Body of pancreas (tissue), 4 donors: ENCODE measurements around the gene KLF7. TPM values are rescaled to one million over a fixed set of nuclear protein-coding genes. Genes with fewer than 3 reads are reported as not detected.

Source experiments
- ATAC-seq: fragments of 150-250 bp; one replicate; pipeline ENCODE4 v1.9.1; 2016
- DNase-seq, 4 donors: peaks; one replicate each; pipeline ENCODE4 v3.0.0-alpha.2; 2019
- H3K27ac ChIP-seq, 4 donors: fragments of 200-600 bp; sonication (generic); 1 replicate in 3 of 4; 2 replicates in 1 of 4; pipeline versions ENCODE4 v1.5.1 to v1.6.1; 2016 to 2019; ENCODE audit warnings: mild to moderate bottlenecking in 1 of 4, mixed read lengths in 1 of 4, moderate library complexity in 1 of 4
- H3K27me3 ChIP-seq, 2 donors: fragments of 200-600 bp; sonication (generic); one replicate each; pipeline ENCODE4 v1.6.0; 2016; ENCODE audit warnings: mild to moderate bottlenecking in 1 of 2
- H3K36me3 ChIP-seq, 2 donors: fragments of 200-600 bp; sonication (generic); replicated peaks in 1 of 2; 2 replicates each; pipeline ENCODE4 v1.5.1; 2016; ENCODE audit warnings: low read depth in 2 of 2; ENCODE audit not compliant: insufficient read depth in 1 of 2
- H3K4me1 ChIP-seq: fragments of 200-600 bp; sonication (generic); one replicate; pipeline ENCODE4 v1.6.0; 2016
- H3K4me3 ChIP-seq, 2 donors: fragments of 200-600 bp; sonication (generic); 1 replicate in 1 of 2; 2 replicates in 1 of 2; pipeline ENCODE4 v1.5.1; 2016 to 2019
- H3K9me3 ChIP-seq, 3 donors: fragments of 200-600 bp; sonication (generic); 1 replicate in 2 of 3; 2 replicates in 1 of 3; pipeline ENCODE4 v1.5.1; 2016
- POLR2A ChIP-seq, 3 donors: fragments of 450-650 bp; IDR thresholded peaks; one replicate each; pipeline ENCODE4 v1.6.1; 2016; ENCODE audit warnings: antibody characterized with exemption in 3 of 3, mild to moderate bottlenecking in 2 of 3
- WGBS, 2 donors: methylation state at CpG; one replicate each; pipeline ENCODE4 v1.1.5; 2017; 5-methylcytosine and 5-hydroxymethylcytosine counted together
- intact Hi-C: fragments of 100-400 bp; cut with DNase I; formaldehyde crosslinking; loops from one replicate; pipeline ENCODE4 v1.15.1; 2023
- total RNA-seq, 2 donors: library from RNA; depleted of rRNA; stranded (reverse); fragments of >200 nt; gene quantifications; one replicate each; pipeline ENCODE4 v1.1.0, GENCODE V29; 2016
- TF ChIP-seq, protein P1 (sequence below), 7 experiments: fragments of 450-650 bp in 4 of 7; fragments of 200-600 bp in 3 of 7; sonication (generic) in 3 of 7; IDR thresholded peaks; one replicate each; pipeline ENCODE4 v1.5.1; 2016 to 2019; ENCODE audit warnings: antibody characterized with exemption in 7 of 7

The KLF7 gene
- total RNA-seq, 2 donors from 2014 or later = 4.6 to 9.3 TPM

GRCh38 chr2:207136874-207137273, 28.9 kb downstream of the KLF7 start:
- ATAC-seq = no peak
- 88 to 100% methylated on average over 2 of the region's 2 CpGs for WGBS, 2 donors
- Histone ChIP-seq H3K36me3 (no peaks in the 10 kb centered on the region), H3K27me3 (no peaks in the 10 kb centered on the region), H3K27ac (no peak overlapping the region), H3K4me3 (no peak overlapping the region), H3K9me3 (no peaks in the 10 kb centered on the region), H3K4me1 (no peaks in the 10 kb centered on the region)
- intact Hi-C loops = no loop called here
- DNase-seq = no peak
- no peak for TF ChIP-seq POLR2A (IDR thresholded peaks at IDR 0.05)
- TF ChIP-seq, protein P1, sequence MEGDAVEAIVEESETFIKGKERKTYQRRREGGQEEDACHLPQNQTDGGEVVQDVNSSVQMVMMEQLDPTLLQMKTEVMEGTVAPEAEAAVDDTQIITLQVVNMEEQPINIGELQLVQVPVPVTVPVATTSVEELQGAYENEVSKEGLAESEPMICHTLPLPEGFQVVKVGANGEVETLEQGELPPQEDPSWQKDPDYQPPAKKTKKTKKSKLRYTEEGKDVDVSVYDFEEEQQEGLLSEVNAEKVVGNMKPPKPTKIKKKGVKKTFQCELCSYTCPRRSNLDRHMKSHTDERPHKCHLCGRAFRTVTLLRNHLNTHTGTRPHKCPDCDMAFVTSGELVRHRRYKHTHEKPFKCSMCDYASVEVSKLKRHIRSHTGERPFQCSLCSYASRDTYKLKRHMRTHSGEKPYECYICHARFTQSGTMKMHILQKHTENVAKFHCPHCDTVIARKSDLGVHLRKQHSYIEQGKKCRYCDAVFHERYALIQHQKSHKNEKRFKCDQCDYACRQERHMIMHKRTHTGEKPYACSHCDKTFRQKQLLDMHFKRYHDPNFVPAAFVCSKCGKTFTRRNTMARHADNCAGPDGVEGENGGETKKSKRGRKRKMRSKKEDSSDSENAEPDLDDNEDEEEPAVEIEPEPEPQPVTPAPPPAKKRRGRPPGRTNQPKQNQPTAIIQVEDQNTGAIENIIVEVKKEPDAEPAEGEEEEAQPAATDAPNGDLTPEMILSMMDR (IDR thresholded peaks at IDR 0.05) = no peak

DNA sequence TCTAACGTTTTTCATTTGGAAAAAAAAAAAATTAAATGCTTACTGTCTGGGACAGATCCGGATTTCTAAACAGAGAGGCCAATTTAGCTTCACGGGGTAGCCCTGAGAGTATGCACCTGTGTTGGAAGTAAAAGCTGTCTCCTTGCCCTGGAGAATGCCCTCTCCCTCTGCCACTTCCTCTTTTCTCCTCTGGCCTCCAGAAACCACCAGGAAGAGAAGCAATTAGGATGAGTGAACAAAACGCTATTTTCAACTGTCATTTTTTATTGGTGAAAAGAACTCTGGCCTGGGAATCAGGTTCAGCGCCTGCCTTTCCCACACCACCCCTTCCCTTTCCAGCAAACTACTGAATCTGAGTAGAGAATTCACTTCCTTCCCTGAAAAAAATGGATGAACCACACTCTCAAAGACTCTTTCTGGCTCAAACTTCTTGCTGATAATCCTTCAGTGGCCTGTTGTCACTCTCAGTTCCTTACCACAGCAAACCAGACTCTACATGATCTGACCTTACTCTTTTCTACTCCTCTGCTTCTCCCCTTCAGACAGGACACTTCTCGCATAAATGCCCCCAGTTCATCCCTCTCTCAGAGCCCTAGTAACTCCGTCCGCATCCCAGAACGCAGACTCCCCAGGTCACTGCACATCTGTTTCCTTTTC, 29.8 kb downstream of the KLF7 start:
- ATAC-seq (no peak), DNase-seq (no peak)
- H3K4me1 ChIP-seq = peaks cover 5% of the 10 kb centered on the region
- no peak overlapping the region for H3K27ac ChIP-seq
- H3K9me3 ChIP-seq = no peaks in the 10 kb centered on the region
- 60 to 70% methylated on average over 9 of the region's 9 CpGs for WGBS, 2 donors
- intact Hi-C loops = no loop called here
- no peaks in the 10 kb centered on the region for H3K27me3 ChIP-seq
- no peak for TF ChIP-seq POLR2A (IDR thresholded peaks at IDR 0.05)
- TF ChIP-seq, protein P1 (IDR thresholded peaks at IDR 0.05) = no peak
- H3K4me3 ChIP-seq = no peak overlapping the region
- H3K36me3 ChIP-seq = no peaks in the 10 kb centered on the region

GRCh38 chr2:207135340-207135739, 30.4 kb downstream of the KLF7 start:
- TF ChIP-seq, protein P1 (IDR thresholded peaks at IDR 0.05) = no peak
- TF ChIP-seq POLR2A (IDR thresholded peaks at IDR 0.05) = no peak
- ATAC-seq = no peak
- peaks cover 5% of the 10 kb centered on the region for H3K4me1 ChIP-seq
- intact Hi-C loops = no loop called here
- no peaks in the 10 kb centered on the region for H3K27me3 ChIP-seq
- H3K36me3 ChIP-seq = no peaks in the 10 kb centered on the region
- 50 to 67% methylated on average over 1 of the region's 1 CpG for WGBS, 2 donors
- no peak overlapping the region for H3K27ac ChIP-seq
- no peaks in the 10 kb centered on the region for H3K9me3 ChIP-seq
- DNase-seq = no peak
- H3K4me3 ChIP-seq = no peak overlapping the region

- peak; percentile 78 for ATAC-seq
- Histone ChIP-seq H3K36me3 (no peaks in the 10 kb centered on the region), H3K9me3 (no peaks in the 10 kb centered on the region), H3K27ac (peak overlapping the region in 1 of 4 donors; percentile 5), H3K27me3 (no peaks in the 10 kb centered on the region), H3K4me1 (peaks cover 14% of the 10 kb centered on the region), H3K4me3 (no peak overlapping the region)
- WGBS, 2 donors = 52 to 72% methylated on average over 13 of the region's 13 CpGs
- no peak for TF ChIP-seq POLR2A (IDR thresholded peaks at IDR 0.05)
- TF ChIP-seq, protein P1 (IDR thresholded peaks at IDR 0.05) = no peak
- intact Hi-C loops = no loop called here
- peak in 3 of 4 donors; percentile 31 to 57 (median 55) for DNase-seq
These were observed 31.8 kb downstream of the KLF7 start for GRCh38 chr2:207133820-207134519.
